ENCODE results near the gene MRGPRG.

DNA sequence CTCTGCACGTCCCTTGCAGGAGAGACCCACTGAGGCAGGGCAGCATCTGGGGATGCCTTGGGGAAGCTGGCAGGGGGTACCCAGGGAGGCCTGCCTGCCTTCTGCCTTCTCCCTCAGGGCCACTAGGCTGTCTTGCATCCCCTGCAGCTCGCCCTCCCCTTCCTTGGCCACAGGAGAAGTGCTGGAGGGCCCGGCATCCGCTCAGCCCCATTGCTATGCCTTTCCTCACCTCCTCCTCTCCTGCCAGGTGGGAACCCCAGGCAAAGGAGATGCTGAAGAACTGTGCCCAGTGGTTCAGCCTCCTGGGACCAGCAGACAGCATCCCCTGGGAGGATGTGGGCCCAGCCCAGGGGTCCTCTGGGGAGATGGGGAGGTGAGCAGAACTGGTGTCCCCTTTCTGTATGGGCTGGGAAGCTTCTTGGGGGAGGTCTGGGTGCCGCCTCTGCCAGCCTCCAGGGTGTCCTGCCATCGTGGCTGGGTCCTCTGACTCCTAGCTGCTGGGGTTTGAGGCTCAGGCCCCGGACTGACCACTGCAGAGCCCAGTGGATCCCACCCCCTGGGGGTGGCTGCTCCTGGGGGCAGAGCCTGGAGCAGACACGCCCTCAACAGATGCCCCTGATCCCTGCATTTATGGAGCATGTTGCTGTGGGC is 20.6 kb downstream of the MRGPRG start:
- TF ChIP-seq EZH2phosphoT487 (IDR thresholded peaks at IDR 0.05; ENCODE audit: borderline replicate concordance), result no peak
- TF ChIP-seq, protein P1, sequence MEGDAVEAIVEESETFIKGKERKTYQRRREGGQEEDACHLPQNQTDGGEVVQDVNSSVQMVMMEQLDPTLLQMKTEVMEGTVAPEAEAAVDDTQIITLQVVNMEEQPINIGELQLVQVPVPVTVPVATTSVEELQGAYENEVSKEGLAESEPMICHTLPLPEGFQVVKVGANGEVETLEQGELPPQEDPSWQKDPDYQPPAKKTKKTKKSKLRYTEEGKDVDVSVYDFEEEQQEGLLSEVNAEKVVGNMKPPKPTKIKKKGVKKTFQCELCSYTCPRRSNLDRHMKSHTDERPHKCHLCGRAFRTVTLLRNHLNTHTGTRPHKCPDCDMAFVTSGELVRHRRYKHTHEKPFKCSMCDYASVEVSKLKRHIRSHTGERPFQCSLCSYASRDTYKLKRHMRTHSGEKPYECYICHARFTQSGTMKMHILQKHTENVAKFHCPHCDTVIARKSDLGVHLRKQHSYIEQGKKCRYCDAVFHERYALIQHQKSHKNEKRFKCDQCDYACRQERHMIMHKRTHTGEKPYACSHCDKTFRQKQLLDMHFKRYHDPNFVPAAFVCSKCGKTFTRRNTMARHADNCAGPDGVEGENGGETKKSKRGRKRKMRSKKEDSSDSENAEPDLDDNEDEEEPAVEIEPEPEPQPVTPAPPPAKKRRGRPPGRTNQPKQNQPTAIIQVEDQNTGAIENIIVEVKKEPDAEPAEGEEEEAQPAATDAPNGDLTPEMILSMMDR (conservative IDR thresholded peaks at IDR 0.05; ENCODE audit: low read length), result no peak

Measured in Loucy (cell line).